OCI-LY1 (cell line): ENCODE results near the gene OR8B8.
"Not testable (repeated sequence)": the region's sequence is repeated elsewhere in the genome, so short reads cannot be mapped to it uniquely, and the experiment has no call there.

Experiments
- H2AFZ ChIP-seq: fragments of 200-600 bp; sonication (generic), shearing (Covaris generic); 2 replicates; pipeline ENCODE4 v1.6.0; 2014; ENCODE audit warnings: antibody characterized with exemption, mild to moderate bottlenecking, low read length
- H3F3A ChIP-seq: fragments of 200-600 bp; sonication (generic), shearing (Covaris generic); 2 replicates; pipeline ENCODE4 v1.6.0; 2014; ENCODE audit warnings: mild to moderate bottlenecking, antibody characterized with exemption, low read length, moderate library complexity; ENCODE audit not compliant: insufficient read depth
- H3K27ac ChIP-seq: fragments of 200-600 bp; sonication (generic); 2 replicates; pipeline ENCODE4 v1.5.1; 2014; ENCODE audit warnings: low read length, mixed run types, mild to moderate bottlenecking, low read depth; ENCODE audit not compliant: poor library complexity, severe bottlenecking
- H3K27me3 ChIP-seq: fragments of 200-600 bp; sonication (generic); 2 replicates; pipeline ENCODE4 v1.6.0; 2014; ENCODE audit warnings: antibody characterized with exemption, mild to moderate bottlenecking, low read length, moderate library complexity; ENCODE audit not compliant: insufficient read depth
- H3K36me3 ChIP-seq: fragments of 200-600 bp; sonication (generic); 2 replicates; pipeline ENCODE4 v1.6.1; 2014; ENCODE audit warnings: mild to moderate bottlenecking, antibody characterized with exemption, low read length, moderate library complexity, mixed read lengths; ENCODE audit not compliant: insufficient read depth
- H3K4me1 ChIP-seq: fragments of 200-600 bp; sonication (generic); 2 replicates; pipeline ENCODE4 v1.5.1; 2014; ENCODE audit warnings: mild to moderate bottlenecking, low read length, moderate library complexity; ENCODE audit not compliant: insufficient read depth, severe bottlenecking
- H3K4me2 ChIP-seq: fragments of 200-600 bp; sonication (generic), shearing (Covaris generic); 2 replicates; pipeline ENCODE4 v1.6.1; 2014; ENCODE audit warnings: low read length
- H3K4me3 ChIP-seq: fragments of 200-600 bp; sonication (generic); 2 replicates; pipeline ENCODE4 v1.5.1; 2014; ENCODE audit warnings: low read length, low read depth, mild to moderate bottlenecking, mixed read lengths; ENCODE audit not compliant: poor library complexity, severe bottlenecking
- H3K79me2 ChIP-seq: fragments of 200-600 bp; shearing (Covaris generic); 2 replicates; pipeline ENCODE4 v1.6.1; 2016; ENCODE audit warnings: mixed run types, low read length, mixed read lengths; ENCODE audit not compliant: insufficient read depth
- H3K9ac ChIP-seq: fragments of 200-600 bp; sonication (generic), shearing (Covaris generic); 2 replicates; pipeline ENCODE4 v1.6.1; 2014; ENCODE audit warnings: mild to moderate bottlenecking, low read length, mixed read lengths
- H3K9me2 ChIP-seq: fragments of 200-600 bp; sonication (generic), shearing (Covaris generic); 2 replicates; pipeline ENCODE4 v1.6.1; 2014; ENCODE audit warnings: low read depth, mild to moderate bottlenecking, low read length, mixed read lengths
- H3K9me3 ChIP-seq: fragments of 200-600 bp; shearing (Covaris generic); 2 replicates; pipeline ENCODE4 v1.6.1; 2014; ENCODE audit warnings: low read length, mixed read lengths
- H4K20me1 ChIP-seq: fragments of 200-600 bp; sonication (generic), shearing (Covaris generic); 2 replicates; pipeline ENCODE4 v1.6.0; 2016; ENCODE audit warnings: mild to moderate bottlenecking, low read length; ENCODE audit not compliant: insufficient read depth
- CTCF ChIP-seq: fragments of 200-600 bp; sonication (generic), shearing (Covaris generic); IDR thresholded peaks from 2 replicates; pipeline ENCODE4 v1.5.1; 2017; ENCODE audit warnings: mild to moderate bottlenecking, antibody characterized with exemption, low read length, moderate library complexity, mixed read lengths
- EZH2 ChIP-seq: fragments of 200-600 bp; sonication (generic), shearing (Covaris generic); IDR thresholded peaks from 2 replicates; pipeline ENCODE4 v1.8.0; 2017; ENCODE audit warnings: borderline replicate concordance, mixed run types, mild to moderate bottlenecking, antibody characterized with exemption, low read length, moderate library complexity, mixed read lengths

Gene OR8B8

GRCh38 chr11:124463990-124464389, 18.5 kb upstream of the OR8B8 start:
- H3K36me3 ChIP-seq: no peaks in the 10 kb centered on the region

GRCh38 chr11:124463324-124463723, 17.8 kb upstream of the OR8B8 start:
- no peaks in the 10 kb centered on the region for H3K79me2 ChIP-seq
- H4K20me1 ChIP-seq: no peaks in the 10 kb centered on the region
- H3K4me2 ChIP-seq: no peak overlapping the region
- H3K4me1 ChIP-seq: no peaks in the 10 kb centered on the region
- no peak overlapping the region for H3K9ac ChIP-seq
- TF ChIP-seq EZH2 (no peak), CTCF (no peak)
- no peak overlapping the region for H2AFZ ChIP-seq
- no peaks in the 10 kb centered on the region for H3K36me3 ChIP-seq
- H3F3A ChIP-seq: no peaks in the 10 kb centered on the region
- H3K9me3 ChIP-seq: no peaks in the 10 kb centered on the region
- no peaks in the 10 kb centered on the region for H3K27me3 ChIP-seq
- H3K27ac ChIP-seq: no peak overlapping the region
- no peaks in the 10 kb centered on the region for H3K9me2 ChIP-seq
- H3K4me3 ChIP-seq: no peak overlapping the region

More at GRCh38 chr11:124463990-124464389, 18.5 kb upstream of the OR8B8 start:
- Histone ChIP-seq H2AFZ (no peak overlapping the region), H3F3A (no peaks in the 10 kb centered on the region), H3K79me2 (no peaks in the 10 kb centered on the region), H3K27ac (no peak overlapping the region), H4K20me1 (no peaks in the 10 kb centered on the region), H3K4me2 (no peak overlapping the region), H3K9ac (no peak overlapping the region), H3K4me1 (no peaks in the 10 kb centered on the region), H3K9me2 (no peaks in the 10 kb centered on the region), H3K4me3 (no peak overlapping the region), H3K27me3 (no peaks in the 10 kb centered on the region), H3K9me3 (no peaks in the 10 kb centered on the region)
- TF ChIP-seq CTCF (no peak), EZH2 (no peak)

GRCh38 chr11:124460459-124460858, 15.0 kb upstream of the OR8B8 start:
- Histone ChIP-seq H3K79me2 (no peaks in the 10 kb centered on the region), H3K9ac (no peak overlapping the region), H4K20me1 (no peaks in the 10 kb centered on the region), H3K4me2 (no peak overlapping the region), H3K9me2 (no peaks in the 10 kb centered on the region), H3K4me1 (no peaks in the 10 kb centered on the region), H3K27me3 (no peaks in the 10 kb centered on the region), H3K36me3 (no peaks in the 10 kb centered on the region), H3K9me3 (no peaks in the 10 kb centered on the region), H3K4me3 (no peak overlapping the region), H3K27ac (no peak overlapping the region), H3F3A (no peaks in the 10 kb centered on the region), H2AFZ (no peak overlapping the region)
- TF ChIP-seq CTCF: no peak
- TF ChIP-seq EZH2: no peak

- not testable (repeated sequence) for H3K9ac ChIP-seq, H3K9me3 ChIP-seq, H3K36me3 ChIP-seq, H3K79me2 ChIP-seq, H3K27ac ChIP-seq, H3K4me3 ChIP-seq, H3F3A ChIP-seq, H3K9me2 ChIP-seq, H3K27me3 ChIP-seq, H3K4me2 ChIP-seq, H2AFZ ChIP-seq, H4K20me1 ChIP-seq, H3K4me1 ChIP-seq
Observed at GRCh38 chr11:124459379-124459778, 13.9 kb upstream of the OR8B8 start.
